K562 (cell line): ENCODE data around the gene PGD. TPM values are rescaled to one million over a fixed set of nuclear protein-coding genes. Genes with fewer than 3 reads are reported as not detected.

ENCODE experiments used
- ATF1 ChIP-seq, 2 experiments: fragments of 450-650 bp in 1 of 2; IDR thresholded peaks; 2 replicates each; pipeline ENCODE4 v1.6.1; 2016; ENCODE audit warnings: missing compliant biosample characterization in 1 of 2, missing genetic modification characterization in 1 of 2
- HDGF ChIP-seq: fragments of 450-650 bp; IDR thresholded peaks from 2 replicates; pipeline ENCODE4 v1.6.1; 2016
- MXI1 ChIP-seq: IDR thresholded peaks from 2 replicates; pipeline ENCODE4 v1.6.1; 2011; ENCODE audit warnings: low read depth, mild to moderate bottlenecking, improper control_type of control experiment, low read length
- NR1H2 ChIP-seq: sonication (generic); formaldehyde crosslinking; IDR thresholded peaks from 2 replicates; pipeline ENCODE4 v1.4.0; 2020; ENCODE audit warnings: mild to moderate bottlenecking, missing genetic modification reagents
- NR3C1 ChIP-seq: sonication (generic); formaldehyde crosslinking; IDR thresholded peaks from 2 replicates; pipeline ENCODE4 v1.8.1; 2022; ENCODE audit warnings: missing genetic modification reagents
- NRF1 ChIP-seq, 2 experiments: fragments of 450-650 bp; IDR thresholded peaks in 1 of 2; conservative IDR thresholded peaks in 1 of 2; 2 replicates each; pipeline ENCODE4 v1.6.1; 2014; ENCODE audit warnings: mild to moderate bottlenecking in 2 of 2
- RERE ChIP-seq: sonication (generic); formaldehyde crosslinking; IDR thresholded peaks from 2 replicates; pipeline ENCODE4 v1.8.0; 2023; ENCODE audit warnings: missing genetic modification reagents, mild to moderate bottlenecking, borderline replicate concordance
- RFX5 ChIP-seq: IDR thresholded peaks from 2 replicates; pipeline ENCODE4 v1.6.1; 2011; ENCODE audit warnings: low read depth, mild to moderate bottlenecking, improper control_type of control experiment, low read length
- RREB1 ChIP-seq: fragments of 250-450 bp; sonication (Bioruptor Pico); IDR thresholded peaks from 2 replicates; pipeline ENCODE4 v1.4.0; 2020
- ZNF197 ChIP-seq: fragments of 200-800 bp; sonication (Bioruptor generic); IDR thresholded peaks from 2 replicates; pipeline ENCODE4 v1.6.1; 2016; ENCODE audit warnings: low read depth, missing genetic modification characterization, missing compliant biosample characterization
- ZNF609 ChIP-seq: sonication (generic); formaldehyde crosslinking; IDR thresholded peaks from 2 replicates; pipeline ENCODE4 v1.8.1; 2023; ENCODE audit warnings: missing genetic modification reagents, mild to moderate bottlenecking, borderline replicate concordance
- polyA plus RNA-seq, 8 experiments: library from polyadenylated mRNA; depleted of rRNA in 4 of 8; stranded (reverse) in 5 of 8; unstranded in 3 of 8; fragments of >200 nt; fragmentation: Nextera tagmentation in 2 of 8; fragmentation: Illumina TruSeq in 1 of 8; extraction: Ambion mirVana in 2 of 8; extraction: Trizol in 1 of 8; gene quantifications; 2 replicates each; pipeline versions ENCODE4 v1.2.1 to v1.2.3, GENCODE V29; 2011 to 2014; ENCODE audit warnings: inconsistent platforms in 1 of 8, missing spikeins in 1 of 8
- total RNA-seq, 7 experiments: library from RNA; depleted of rRNA in 6 of 7; stranded (reverse); fragments of >200 nt in 6 of 7; fragmentation: Illumina TruSeq in 2 of 7; extraction: Trizol in 2 of 7; gene quantifications; 2 replicates each; pipeline versions ENCODE4 v1.2.1 to v1.2.3, GENCODE V29; 2011 to 2021; ENCODE audit warnings: low replicate concordance in 1 of 7

The PGD gene
- total and polyA plus RNA-seq, 9 of the 15 experiments (the other 6 are each of a cell fraction or from before 2014, with no cell fraction given) = 177 to 542 (median 270) TPM

GRCh38 chr1:10387677-10388386, 11.0 kb upstream of the PGD start (continued):
- TF ChIP-seq RERE (CRISPR knock-in tag) (no peak), NRF1 (conservative IDR thresholded peaks at IDR 0.05 in 1 of 2, IDR thresholded peaks at IDR 0.05 in 1 of 2) (peak; percentile 22 to 39; a peak in 1 of 4 replicates), ZNF609 (CRISPR knock-in tag) (no peak), MXI1 (no peak), NR3C1 (CRISPR knock-in tag) (no peak), ZNF197 (CRISPR knock-in tag) (no peak), RREB1 (no peak), RFX5 (no peak), NR1H2 (CRISPR knock-in tag) (no peak), HDGF (no peak), ATF1 (CRISPR knock-in tag; IDR thresholded peaks at IDR 0.05) (no peak), ATF1 (tag; IDR thresholded peaks at IDR 0.05) (no peak)
